ENCODE measurements around the gene IFFO2.
A peak's percentile ranks its signal among the peaks of the same experiment; 100 is the strongest.

The IFFO2 gene

DNA sequence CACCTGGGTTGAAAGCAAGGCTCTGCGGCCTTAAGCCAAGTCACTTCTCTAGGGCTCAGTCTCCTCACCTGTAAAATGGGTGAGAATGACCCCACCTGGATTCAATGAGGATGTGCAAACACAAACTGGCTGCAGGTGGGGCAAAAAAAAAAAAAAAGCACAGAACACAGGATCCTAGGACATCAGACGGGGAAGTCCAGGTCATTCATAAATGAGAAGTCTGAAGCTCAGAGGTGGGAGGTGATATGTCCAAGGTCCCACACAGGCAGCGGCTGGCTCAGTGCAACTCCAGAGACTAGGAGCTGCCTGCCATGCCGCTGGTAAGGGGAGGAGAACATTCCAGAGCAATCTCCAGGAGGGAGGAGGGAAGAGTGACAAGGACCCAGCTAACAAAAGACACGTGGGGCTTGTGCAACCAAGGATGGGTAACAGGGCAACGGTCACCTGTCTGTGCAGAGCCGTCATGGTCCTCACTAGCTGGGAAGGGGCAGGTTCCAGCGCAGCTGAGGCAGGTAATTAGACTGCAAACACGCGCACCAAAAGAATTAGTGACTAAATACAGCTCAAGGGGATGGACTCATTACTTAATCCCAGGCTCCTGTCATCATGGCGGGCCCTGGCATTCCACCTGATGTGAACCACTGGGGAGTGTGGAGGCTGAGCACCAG, 19.5 kb downstream of the IFFO2 start:
- no peak for DNase-seq (ENCODE audit: low read depth in 2 of 2)

DNA sequence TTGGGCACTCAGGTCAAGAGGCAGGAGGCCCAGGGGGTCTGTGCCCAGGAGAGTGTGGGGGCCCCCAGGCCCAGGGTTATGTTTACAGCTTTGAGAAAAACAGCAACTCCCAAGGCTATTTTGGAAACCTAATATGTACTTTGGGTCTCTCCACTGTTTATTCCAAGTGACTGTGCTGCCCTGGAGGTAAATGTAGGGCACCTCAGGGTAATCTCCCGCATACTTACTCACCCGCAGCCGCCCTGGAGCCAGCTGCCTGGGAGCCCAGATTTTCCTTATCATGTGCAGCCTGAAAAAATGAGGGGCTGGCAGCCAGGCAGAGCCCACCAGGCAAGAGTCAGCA, 20.0 kb downstream of the IFFO2 start:
- DNase-seq (ENCODE audit: low read depth in 2 of 2): no peak

DNA sequence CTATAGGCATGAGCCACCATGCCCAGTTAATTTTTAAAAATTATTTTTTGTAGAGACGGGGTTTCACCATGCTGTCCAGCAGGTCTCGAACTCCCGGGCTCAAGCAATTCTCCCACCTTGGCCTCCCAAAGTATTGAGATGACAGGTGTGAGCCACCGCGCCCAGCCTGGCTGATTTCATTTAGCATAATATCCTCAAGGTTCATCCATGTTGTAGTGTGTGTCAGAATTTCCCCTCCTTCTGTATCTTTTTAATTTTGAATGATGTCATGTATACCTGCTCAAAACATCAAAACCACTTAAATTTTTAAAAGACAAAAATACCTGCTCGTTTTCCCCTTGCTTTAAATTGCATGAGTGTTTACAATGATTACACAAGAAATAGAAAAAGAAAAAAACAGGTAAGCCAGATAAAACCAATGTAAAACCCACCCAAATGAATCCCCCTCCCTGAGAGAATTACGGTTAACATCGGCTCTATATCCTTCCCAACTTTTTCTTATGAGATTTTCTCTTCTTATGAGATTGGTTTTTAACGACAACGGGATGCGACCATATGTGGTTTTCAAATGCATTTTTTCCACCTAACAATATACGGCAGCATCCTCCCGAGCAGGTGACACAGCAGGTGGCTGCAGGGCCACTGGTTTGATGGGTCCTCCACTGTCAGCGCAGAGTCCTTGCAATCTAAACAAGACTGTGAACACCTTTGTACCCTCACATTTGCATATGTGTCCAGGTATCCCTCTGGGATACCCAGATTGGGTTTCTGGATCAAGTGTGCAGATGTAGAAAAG, 22.1 kb downstream of the IFFO2 start:
- DNase-seq (ENCODE audit: low read depth in 2 of 2): no peak

DNA sequence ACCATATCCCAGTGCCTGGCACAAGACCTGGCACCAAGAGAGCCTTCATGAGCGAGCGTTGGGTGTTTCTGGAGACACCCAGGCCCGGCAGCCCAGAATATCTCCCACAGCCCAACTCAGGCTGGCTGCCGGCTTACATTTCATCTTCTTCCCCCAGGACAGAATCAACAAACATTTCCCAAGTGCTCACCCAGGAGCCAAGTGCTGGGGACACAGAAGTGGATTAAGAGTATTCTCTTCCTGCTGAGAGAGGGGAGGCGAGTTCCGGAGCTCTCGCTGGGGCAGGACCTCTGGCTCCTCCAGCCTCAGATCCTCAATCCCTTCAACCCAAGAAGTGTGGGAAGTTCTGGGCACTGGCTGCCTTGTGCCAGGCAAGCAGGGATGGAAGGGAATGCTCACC, 23.6 kb downstream of the IFFO2 start:
- DNase-seq (ENCODE audit: low read depth in 2 of 2): no peak

DNA sequence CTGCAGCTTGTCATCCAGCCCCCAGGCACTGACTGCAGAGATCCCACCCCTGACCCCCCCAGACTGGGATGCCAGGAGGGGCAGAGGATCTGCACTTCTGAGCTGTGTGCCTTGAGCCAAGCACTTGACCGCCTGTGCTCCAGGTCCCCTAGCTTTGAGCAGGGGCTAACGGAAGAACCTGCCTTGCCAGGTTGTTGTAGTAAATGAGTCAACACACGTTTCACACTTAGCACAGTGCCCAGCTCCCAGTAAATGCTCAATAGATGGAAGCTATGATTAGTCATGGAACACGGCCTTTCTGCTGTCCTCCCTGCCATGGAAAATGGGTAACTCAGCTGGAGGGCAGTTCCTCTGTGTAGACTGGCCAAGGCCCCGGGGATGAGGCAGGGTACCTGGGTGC, 24.1 kb downstream of the IFFO2 start:
- no peak for DNase-seq (ENCODE audit: low read depth in 2 of 2)

DNA sequence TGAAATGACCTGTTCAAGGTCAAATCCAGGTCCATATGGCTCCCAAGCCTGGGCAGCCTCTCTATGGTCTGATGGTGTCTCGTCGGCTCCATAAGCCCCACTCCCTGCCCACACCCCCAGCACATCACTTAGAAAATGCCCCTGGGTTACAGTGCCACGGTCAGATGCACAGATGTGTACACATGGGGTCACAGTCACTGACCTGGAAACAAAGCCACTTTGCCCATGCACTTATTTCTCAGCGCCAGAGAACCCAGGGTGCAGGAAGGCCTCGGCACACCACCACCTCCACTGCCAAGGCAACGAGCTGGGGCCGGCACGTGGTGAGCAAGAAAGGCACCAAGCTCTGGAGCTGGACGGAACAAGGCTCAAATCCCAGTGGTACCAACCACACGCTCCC, 24.7 kb downstream of the IFFO2 start:
- DNase-seq (ENCODE audit: low read depth in 2 of 2): no peak

DNA sequence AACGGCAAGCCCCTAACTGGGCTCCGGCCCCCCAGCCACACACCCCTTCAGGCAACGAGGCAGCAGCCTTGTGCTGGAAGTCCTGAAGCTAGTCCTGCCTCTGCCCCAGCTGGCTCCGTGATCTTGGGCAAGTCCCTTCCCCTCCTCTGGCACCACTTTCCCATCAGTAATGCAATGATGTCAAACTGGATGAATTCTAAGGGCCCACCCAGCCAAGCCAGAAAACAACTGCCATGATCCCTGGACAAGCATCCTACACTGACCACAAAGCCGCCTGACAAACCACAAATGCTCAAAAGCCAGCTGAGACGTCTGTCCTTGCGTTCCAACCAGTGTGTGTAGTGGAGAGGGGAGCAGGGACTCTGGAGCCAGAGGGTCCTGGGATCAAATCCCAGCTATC, 26.8 kb downstream of the IFFO2 start:
- DNase-seq (ENCODE audit: low read depth in 2 of 2): no peak

DNA sequence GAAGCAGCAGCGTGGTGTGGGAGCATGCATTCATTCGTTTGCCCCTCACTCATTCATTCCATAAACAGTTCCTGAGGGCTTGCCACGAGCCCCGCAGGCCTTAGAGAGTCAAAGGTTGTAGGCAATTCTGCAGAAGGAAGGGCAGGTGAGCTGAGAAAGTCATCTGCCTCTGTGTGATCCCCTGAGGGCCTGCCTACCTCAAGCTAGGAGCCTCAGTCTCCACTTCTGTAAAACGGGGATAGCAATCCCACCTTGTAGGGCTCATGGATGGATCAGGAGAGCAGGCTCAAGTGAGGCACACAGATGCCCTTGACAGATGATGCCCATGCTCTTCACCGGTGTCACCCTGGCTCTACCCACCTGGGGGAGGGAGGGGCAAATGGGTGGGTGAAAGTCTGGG, 27.5 kb downstream of the IFFO2 start:
- DNase-seq (ENCODE audit: low read depth in 2 of 2): no peak

DNA sequence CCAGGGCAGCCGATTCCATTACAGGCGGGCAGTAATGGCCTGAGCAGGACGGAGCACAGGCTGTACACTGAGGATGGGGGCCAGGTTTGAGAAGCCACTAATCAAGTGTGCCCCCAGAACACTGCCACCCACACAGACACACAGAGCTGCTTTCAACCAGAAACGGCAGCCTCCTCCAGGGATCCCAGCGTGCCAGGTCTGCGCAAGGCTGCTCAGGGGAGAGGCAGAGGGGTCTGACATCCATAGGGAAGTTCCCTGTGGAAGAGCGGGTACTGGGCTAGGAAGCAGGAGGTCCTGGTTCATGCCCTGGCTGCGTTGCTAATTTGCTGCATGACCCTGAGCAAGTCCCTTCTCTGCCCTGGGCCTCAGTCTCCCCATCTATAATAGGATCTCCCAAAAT, 28.1 kb downstream of the IFFO2 start:
- no peak for DNase-seq (ENCODE audit: low read depth in 2 of 2)

DNA sequence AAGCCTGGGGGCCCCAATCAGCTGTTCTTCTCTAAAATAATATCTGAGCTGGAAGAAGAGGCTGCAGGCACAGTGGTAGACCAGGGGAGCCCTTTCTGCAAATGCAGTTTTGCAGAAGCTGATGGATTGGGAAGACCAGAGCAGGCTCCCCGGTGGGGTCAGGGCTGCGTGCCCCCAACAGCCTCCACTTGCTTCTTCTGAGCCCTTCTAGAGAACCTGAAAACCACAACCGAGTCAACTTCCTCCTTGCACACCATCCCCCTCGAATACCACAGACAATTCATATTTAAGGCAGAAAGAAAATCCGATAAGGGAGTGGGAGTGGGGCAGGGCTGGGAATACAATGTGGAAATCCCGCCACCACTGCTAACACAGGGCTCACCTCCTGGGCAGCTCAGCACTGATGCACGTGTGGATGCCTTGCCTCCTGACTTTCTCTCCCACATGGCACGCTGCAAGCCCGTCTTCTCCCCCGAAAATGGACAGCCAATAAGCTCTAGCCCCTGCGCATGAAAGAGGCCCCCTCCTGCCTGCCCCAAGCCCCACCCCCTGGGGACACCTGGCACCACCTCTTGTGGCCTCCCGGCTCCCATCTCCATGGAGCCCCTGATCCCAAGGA, 28.7 kb downstream of the IFFO2 start:
- peak in 1 of 2 donors; percentile 23 for DNase-seq (ENCODE audit: low read depth in 2 of 2)

DNA sequence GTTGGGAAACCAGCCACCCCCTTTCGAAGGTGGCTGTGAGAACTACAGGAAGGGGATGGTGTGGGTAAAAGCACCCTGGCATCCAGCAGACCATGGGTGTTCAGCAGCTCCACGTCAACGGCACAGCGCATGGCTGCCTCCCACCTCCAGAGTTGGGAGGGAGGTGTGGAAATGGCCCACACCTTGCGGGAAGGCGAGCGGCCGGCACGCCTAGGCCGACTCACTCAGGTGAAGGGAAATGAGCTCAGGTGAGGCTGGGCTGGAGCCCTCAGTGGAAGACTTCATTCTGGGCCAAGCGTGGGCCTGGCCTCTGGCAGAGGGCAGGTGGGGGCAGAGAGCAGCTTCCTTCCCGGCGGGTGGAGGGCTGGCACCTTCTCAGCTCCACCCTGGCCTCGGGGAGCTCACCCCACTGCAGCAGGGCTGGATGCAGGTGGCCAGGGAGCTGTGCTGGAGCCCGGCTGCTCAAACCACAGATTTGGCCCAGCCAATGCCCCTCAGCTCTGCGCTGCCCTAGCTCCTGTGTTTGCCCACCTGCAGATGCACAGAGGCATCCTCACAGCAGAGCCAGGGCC, 29.3 kb downstream of the IFFO2 start:
- no peak for DNase-seq (ENCODE audit: low read depth in 2 of 2)

DNA sequence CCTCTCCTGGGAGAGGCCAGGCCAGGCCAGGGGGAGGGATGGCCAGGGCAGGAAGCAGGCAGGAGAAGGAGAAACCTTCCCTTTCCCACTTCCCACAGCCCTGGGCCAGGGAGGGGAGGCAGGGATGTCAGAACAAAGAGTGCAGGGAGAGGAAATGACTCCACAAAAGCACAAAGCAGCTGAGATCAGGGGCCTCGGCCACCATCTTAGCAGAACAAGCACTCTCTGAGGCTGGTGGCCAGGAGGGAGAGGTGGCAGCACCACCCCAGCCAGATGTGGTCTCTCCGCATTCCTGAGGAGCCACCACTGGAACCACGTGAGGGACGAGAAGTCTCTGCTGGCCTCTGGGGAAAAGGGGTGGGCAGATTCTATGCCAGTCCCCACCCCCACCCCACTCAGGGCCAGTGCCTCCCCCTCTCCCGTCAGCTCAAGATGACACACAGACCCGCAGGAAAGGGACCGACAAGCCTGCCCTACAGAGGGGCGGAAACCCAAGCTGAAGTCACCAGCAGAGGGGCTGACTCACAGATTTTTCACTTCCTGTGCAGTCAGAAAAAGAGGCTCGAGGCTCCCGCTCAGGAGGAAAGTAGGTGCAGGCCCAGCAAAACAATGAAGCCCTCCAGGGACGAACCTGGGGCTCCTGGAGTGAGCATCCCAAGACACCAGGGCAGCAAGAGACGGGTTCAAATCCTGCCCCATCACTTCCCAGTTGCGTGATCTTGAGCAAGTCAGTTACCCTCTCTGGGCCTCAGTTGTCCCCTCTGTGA, 30.0 kb downstream of the IFFO2 start:
- DNase-seq (ENCODE audit: low read depth in 2 of 2): peak; percentile 72 to 77

DNA sequence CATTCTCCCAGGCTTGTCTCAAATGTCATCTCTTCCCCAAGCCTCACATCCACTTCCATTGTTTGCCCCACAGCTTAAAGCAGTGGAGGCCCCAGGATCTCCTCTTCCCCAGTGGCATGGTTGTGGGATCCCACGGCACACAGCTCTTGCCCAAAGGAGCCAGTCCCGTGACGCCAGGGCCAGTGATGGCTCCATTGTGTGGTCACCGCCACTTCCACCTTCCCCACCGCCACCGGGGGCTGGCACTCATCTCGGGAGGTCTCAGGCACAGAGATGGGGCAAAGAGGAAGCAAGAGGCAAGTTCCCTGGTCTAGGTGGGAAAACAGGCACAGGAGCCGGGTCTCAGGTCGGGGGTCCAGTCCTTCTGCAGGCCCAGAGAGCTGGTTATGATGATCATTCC, 31.2 kb downstream of the IFFO2 start:
- DNase-seq (ENCODE audit: low read depth in 2 of 2): no peak

DNA sequence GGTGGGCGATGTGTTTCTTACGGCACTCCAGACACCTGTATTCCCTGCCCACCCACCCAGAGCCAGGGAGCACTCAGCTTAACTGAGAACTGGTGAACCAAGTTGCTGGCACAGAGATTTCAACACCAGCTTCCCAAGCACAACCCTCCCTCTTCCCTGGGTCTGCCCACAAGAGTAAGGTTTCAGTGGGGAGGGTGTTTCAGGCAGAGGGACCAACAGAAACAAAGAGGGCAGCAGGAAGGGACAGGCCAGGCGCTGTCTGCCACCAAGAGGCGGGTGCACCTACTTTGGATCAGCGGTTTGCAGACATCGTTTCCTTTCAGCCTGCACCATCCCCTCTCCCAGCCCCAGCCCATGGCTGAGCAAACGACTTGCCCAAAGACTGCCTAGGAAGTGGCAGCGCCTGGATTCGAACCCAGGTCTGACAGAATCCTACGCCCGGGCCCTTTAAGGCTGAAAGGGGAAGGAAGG, 32.2 kb downstream of the IFFO2 start:
- no peak for DNase-seq (ENCODE audit: low read depth in 2 of 2)

DNA sequence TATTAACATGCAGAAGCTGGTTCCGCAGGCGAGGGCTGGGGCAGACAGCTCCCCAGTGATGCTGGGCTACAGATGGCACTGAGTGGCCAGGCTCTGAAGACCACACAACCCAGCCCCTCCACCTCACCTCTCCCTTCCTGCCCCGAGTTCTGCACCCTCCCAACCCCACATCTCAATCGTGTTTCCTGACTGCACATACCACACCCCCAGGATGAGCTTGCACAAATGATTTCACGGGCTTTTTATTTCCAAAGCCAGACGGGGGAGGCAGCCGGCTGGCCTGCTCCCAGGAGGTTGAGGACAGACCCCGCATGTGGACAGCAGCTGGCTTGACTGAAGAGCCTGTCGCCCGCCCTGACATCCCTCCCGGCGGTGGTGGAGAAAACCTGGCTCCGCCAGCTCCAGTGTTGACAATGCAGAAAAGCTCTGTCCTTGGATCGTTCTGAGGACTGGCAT, 32.7 kb downstream of the IFFO2 start:
- DNase-seq (ENCODE audit: low read depth in 2 of 2): no peak

DNA sequence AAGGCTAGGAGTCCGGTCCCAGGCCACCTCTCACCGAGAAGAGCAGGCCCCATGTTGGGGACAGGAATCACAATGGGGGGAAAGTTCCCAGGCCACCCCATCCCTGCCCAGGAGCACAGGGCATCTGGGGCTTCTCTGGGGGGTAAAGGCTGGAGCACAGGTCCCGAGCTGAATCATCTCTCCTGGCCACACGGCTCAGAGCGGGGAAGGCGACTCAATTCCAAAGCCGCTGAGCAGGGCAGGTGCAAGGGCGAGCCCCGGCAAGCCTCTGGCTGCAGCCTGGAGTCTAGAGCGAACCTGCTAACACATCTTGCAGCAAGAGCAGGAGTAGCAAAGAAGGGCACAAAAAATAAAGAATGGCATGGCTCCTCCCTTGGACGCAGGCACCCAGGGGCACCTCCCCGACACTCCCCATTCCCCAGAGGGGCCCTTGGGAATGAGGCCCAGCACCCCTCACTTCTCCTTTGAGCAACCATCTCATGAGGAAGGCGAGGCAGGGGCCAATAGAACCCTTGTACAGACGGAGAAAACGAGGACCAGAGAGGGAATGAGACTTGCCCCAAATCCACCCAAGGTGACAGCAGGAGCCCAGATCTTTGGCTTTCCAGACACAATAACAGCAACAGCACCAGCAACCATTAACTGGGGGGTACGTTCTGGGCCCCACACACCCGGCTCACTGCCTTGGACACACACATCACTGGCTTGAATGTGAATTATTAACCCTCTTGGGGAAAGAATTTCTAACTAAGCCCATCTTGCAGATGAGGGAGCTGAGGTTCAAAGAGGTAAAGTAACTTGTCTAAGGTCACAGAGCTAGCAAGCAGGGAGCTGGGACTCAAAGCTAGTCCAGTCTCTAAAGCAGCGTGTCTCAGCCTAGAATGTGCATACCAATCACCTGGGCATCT, 33.4 kb downstream of the IFFO2 start:
- no peak for DNase-seq (ENCODE audit: low read depth in 2 of 2)

DNA sequence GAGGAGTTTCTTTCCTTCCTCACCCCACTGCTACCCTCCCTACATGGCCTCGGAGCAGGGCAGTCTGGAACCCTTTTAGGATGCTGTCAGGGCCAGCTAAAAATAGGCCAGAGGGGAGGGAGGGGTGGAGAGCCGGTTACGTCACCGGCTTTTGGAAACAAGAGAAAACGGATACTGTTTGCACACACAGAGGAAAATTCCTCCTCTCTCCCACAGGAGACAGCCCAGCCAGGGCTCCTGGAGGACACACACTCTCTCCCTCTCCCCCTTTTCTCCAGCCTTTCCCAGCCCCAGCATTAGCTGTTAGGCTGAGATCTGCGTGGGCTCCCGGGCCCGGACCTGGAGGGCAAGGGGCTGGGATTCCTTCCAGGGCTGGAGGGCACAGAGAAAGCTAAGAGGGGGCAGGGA, 34.2 kb downstream of the IFFO2 start:
- DNase-seq (ENCODE audit: low read depth in 2 of 2): no peak

DNA sequence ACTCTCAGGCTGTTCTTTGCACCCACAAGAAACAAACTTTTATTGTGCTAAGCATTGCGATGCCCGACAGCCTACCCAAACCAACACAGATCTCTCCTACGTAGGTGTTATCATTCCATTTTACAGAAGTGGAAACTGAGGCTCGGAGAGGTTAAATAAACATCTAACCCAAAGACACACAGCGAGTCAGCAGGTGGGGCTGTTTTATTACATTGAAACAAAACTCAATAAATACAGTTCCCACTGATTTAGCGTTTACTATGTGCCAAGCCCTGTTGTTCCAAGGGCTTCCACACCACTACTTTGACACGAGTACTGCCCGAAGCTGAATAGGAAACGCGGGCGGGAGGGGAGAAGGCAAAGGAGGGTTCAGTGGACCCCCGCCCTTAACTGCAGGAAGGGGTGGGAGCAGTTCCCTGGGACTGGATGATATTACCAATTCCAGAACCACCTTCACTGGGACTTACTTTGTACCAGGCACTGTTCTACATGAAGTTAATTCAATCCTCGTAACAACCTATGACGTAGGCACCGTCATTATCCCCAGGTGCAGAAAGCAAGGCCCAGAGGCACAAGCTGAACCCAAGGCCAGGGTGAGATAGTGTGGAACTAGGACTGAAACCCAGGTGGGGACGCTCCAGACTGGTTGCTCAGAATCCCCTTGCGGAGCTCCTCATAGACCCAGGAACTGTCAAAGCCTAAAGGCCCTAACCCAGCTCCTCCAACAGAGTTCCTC, 34.8 kb downstream of the IFFO2 start:
- no peak for DNase-seq (ENCODE audit: low read depth in 2 of 2)

DNA sequence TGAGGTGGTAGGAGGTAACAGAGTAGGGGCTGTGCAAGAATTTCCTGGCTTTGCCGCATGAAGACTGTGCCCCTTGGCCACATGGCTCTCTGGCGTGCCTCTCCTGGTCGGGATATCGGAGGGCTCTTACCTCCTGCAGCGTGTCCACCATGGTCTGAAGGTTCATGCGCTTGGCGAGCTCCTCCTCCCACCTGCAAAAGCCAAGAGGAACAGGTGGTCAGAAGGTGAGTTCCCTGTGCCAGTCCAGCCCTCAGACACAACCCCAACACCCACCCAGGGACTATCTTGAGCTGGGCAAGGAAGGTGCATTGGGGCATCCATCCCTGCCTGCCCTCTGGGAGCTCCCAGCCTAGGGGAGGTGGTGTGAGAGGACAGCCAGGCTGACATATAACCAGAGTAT, 35.5 kb downstream of the IFFO2 start:
- no peak for DNase-seq (ENCODE audit: low read depth in 2 of 2)

DNA sequence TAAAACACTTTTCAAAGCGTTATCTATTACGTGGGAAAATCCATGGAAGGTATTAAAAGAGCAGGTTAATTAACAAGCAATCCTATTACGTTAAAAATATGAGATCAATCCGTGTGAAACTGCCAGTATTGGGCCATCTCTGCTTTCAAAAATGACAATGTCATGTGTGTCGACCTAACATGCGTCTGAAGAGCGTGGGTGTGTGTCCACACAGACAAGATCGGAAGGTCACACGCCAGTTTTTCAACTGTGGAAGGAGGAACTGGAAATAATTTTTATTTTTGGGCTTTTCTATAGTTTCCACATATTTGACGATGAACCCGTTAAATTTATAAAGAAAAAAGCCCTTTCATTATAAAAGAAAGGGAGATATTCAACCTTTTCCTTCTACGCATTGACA, 36.5 kb downstream of the IFFO2 start:
- no peak for DNase-seq (ENCODE audit: low read depth in 2 of 2)
